Upper lobe of right lung (tissue), 1 donor: ENCODE results near the gene HERC4. TPM values are rescaled to one million over a fixed set of nuclear protein-coding genes. Genes with fewer than 3 reads are reported as not detected.

Source experiments
- ATAC-seq: fragments of 200-7000 bp; cut with Tn5 transposase; one replicate; pipeline ENCODE4 v1.9.1; 2020; ENCODE audit warnings: mild to moderate bottlenecking, moderate library complexity
- DNase-seq: peaks from one replicate; pipeline ENCODE4 v3.0.0-alpha.2; 2020
- H3K27ac ChIP-seq: fragments of 200-600 bp; one replicate; pipeline ENCODE4 v1.8.0; 2022
- H3K27me3 ChIP-seq: fragments of 200-600 bp; one replicate; pipeline ENCODE4 v1.8.0; 2022; ENCODE audit warnings: mild to moderate bottlenecking
- H3K36me3 ChIP-seq: fragments of 200-600 bp; one replicate; pipeline ENCODE4 v1.8.0; 2022
- H3K4me1 ChIP-seq: fragments of 200-600 bp; one replicate; pipeline ENCODE4 v1.8.0; 2022
- H3K4me3 ChIP-seq: fragments of 200-600 bp; one replicate; pipeline ENCODE4 v1.8.0; 2022; ENCODE audit warnings: mild to moderate bottlenecking
- H3K9me3 ChIP-seq: fragments of 200-600 bp; one replicate; pipeline ENCODE4 v1.8.0; 2022
- CTCF ChIP-seq: fragments of 200-600 bp; IDR thresholded peaks from one replicate; pipeline ENCODE4 v1.8.0; 2022; ENCODE audit warnings: antibody characterized with exemption
- intact Hi-C: fragments of 100-400 bp; cut with DNase I; formaldehyde crosslinking; loops from one replicate; pipeline ENCODE4 v1.11.0; 2022
- total RNA-seq: library from RNA; stranded (reverse); fragmentation: NEBNext Ultra II Directional; extraction: Animal tissue kit (Norgen Biotek cat#: 25700); gene quantifications from one replicate; pipeline ENCODE4 v1.2.1, GENCODE V29; 2021
- donor health status: DM: no; HTN: yes; CAD: no; lungs with severe emphysema.

Gene HERC4
- total RNA-seq, 1 donor from 2014 or later: 55.1 TPM

- Histone ChIP-seq H3K36me3 (peaks cover 93% of the 10 kb centered on the region), H3K9me3 (no peaks in the 10 kb centered on the region), H3K4me1 (no peaks in the 10 kb centered on the region), H3K27ac (no peak overlapping the region), H3K4me3 (no peak overlapping the region), H3K27me3 (no peaks in the 10 kb centered on the region)
- no peak for TF ChIP-seq CTCF
- no peak for DNase-seq
- no peak for ATAC-seq
- intact Hi-C loops: no loop called here
Measured at GRCh38 chr10:67912331-67912946, 162.6 kb downstream of the HERC4 start.

DNA sequence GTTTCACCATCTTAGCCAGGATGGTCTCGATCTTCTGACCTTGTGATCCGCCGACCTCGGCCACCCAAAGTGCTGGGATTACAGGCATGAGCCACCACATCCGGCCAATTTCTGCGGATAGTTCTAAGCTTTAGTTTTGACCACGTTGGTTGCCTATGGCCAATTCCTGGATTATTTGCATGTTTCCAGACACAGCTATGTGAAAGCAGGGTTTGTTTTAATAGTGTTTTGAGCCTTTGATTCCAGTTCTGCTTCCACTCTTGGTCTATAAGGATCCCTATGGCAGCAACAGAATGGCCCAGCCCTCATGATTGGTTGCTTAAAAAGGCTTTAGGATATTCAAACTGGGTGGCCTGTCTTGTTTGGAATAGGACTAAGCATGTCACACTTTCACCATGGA, 171.5 kb downstream of the HERC4 start:
- Histone ChIP-seq H3K4me3 (no peak overlapping the region), H3K27me3 (no peaks in the 10 kb centered on the region), H3K9me3 (no peaks in the 10 kb centered on the region), H3K4me1 (no peaks in the 10 kb centered on the region), H3K36me3 (peaks cover 97% of the 10 kb centered on the region), H3K27ac (no peak overlapping the region)
- no peak for DNase-seq
- intact Hi-C loops: no loop called here
- TF ChIP-seq CTCF: no peak
- no peak for ATAC-seq

DNA sequence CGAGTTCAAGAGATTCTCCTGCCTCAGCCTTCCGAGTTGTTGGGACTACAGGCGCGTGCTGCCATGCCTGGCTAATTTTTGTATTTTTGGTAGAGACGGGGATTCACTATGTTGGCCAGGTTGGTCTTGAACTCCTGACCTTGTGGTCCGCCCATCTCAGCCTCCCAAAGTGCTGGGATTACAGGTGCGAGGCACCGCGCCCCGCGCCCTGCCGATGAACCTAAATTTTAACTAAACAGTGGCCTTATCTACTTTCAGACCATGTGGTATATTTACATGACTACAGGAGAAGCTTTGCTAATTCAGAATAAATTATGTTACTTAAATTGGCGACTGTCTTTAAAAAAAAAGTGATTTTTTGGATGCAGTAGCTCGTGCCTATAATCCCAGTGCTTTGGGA, 181.4 kb downstream of the HERC4 start:
- intact Hi-C loops: no loop called here
- ATAC-seq (no peak), DNase-seq (no peak)
- Histone ChIP-seq H3K4me3 (no peak overlapping the region), H3K4me1 (no peaks in the 10 kb centered on the region), H3K27ac (no peak overlapping the region), H3K36me3 (peaks cover 97% of the 10 kb centered on the region), H3K27me3 (no peaks in the 10 kb centered on the region), H3K9me3 (no peaks in the 10 kb centered on the region)
- TF ChIP-seq CTCF: no peak

DNA sequence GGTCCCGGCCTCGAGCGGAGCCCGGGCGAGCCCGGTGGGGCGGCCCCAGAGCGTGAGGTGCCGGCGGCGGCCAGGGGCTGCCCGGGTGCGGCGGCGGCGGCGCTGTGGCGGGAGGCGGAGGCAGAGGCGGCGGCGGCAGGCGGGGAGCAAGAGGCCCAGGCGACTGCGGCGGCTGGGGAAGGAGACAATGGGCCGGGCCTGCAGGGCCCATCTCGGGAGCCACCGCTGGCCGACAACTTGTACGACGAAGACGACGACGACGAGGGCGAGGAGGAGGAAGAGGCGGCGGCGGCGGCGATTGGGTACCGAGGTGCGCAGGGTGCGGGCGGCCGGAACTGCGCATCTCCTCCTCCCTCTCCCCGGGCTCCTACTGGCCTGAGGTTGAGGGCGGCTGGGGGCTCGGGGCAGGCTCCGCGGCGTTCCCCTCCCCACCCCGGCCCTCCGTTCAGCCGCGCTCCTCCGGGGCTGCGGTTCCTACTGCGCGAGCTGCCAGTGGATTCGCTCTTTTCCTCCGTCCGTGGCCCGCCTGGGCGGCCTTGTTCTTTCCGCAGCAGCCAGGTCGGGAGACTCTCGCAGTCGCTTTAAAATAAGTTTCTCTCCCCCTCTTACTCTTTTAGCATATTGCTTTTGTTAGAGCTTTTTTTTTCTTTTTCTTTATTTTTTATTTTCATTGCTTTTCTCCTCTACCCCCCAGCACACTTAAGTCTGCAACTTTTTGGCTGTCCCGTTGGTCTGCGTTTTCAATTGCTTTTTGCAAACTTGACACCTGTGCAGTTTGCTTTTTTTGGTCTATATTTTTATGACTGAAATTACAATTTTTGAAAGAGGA, 190.0 kb downstream of the HERC4 start:
- Histone ChIP-seq H3K36me3 (peaks cover 33% of the 10 kb centered on the region), H3K27ac (peak overlapping the region; percentile 91), H3K9me3 (no peaks in the 10 kb centered on the region), H3K4me3 (peak overlapping the region; percentile 88), H3K4me1 (peaks cover 14% of the 10 kb centered on the region), H3K27me3 (no peaks in the 10 kb centered on the region)
- no peak for TF ChIP-seq CTCF
- DNase-seq: peak; percentile 92
- intact Hi-C loops: no loop called here
- peak; percentile 82 for ATAC-seq

DNA sequence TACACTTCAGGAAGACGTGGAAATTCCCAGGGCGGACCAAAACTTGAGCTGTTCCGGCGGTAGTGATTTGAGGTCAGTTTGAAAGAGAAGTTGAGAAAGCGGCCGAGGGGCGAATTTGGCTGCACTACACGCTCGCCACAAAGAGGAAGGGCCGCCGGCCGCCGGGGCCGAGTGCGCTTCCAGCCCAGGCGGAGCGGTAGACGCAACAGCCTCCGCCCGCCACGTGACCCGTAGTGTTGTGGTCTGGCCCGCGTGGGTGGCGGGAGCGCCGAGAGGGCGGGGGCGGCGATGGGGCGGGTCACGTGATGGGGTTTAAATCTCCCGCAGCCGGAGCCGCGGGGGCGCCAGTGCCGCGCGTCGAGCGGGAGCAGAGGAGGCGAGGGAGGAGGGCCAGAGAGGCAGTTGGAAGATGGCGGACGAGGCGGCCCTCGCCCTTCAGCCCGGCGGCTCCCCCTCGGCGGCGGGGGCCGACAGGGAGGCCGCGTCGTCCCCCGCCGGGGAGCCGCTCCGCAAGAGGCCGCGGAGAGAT, 190.7 kb downstream of the HERC4 start, which contains the start of gene SIRT1:
Gene SIRT1, plus strand, starts transcription at position 344 of the 529 bp plus-strand sequence. Its CDS starts 66 bp downstream, at position 410.
- H3K36me3 ChIP-seq: peaks cover 28% of the 10 kb centered on the region
- peak within 1 kb of the TSS; percentile 91 for H3K27ac ChIP-seq
- peak within 1 kb of the TSS; percentile 88 for H3K4me3 ChIP-seq
- H3K9me3 ChIP-seq: no peaks in the 10 kb centered on the region
- peaks cover 14% of the 10 kb centered on the region for H3K4me1 ChIP-seq
- DNase-seq (peak; percentile 99), ATAC-seq (peak; percentile 95)
- intact Hi-C loops: no loop called here
- no peaks in the 10 kb centered on the region for H3K27me3 ChIP-seq
- TF ChIP-seq CTCF: no peak
